Skeletal muscle satellite cell (primary cell): ENCODE results near the gene CASP7.

Experiments
- H3K27me3 ChIP-seq: 2 replicates; pipeline ENCODE4 v1.7.0; 2013; ENCODE audit warnings: low read length; ENCODE audit not compliant: control insufficient read depth, insufficient read depth
- H3K36me3 ChIP-seq: 2 replicates; pipeline ENCODE4 v1.7.0; 2013; ENCODE audit warnings: mild to moderate bottlenecking, control low read depth, low read length; ENCODE audit not compliant: insufficient read depth
- H3K4me1 ChIP-seq: 2 replicates; pipeline ENCODE4 v1.7.0; 2013; ENCODE audit warnings: low read length; ENCODE audit not compliant: control insufficient read depth, insufficient read depth
- H3K4me2 ChIP-seq: 2 replicates; pipeline ENCODE4 v1.7.0; 2013; ENCODE audit warnings: mild to moderate bottlenecking, low read length
- H3K4me3 ChIP-seq: 2 replicates; pipeline ENCODE4 v1.7.0; 2013; ENCODE audit warnings: low read length
- H3K9ac ChIP-seq: 2 replicates; pipeline ENCODE4 v1.7.0; 2013; ENCODE audit warnings: mild to moderate bottlenecking, low read depth, low read length, moderate library complexity
- H3K9me3 ChIP-seq: replicated peaks from 2 replicates; pipeline ENCODE4 v1.7.0; 2013; ENCODE audit warnings: mild to moderate bottlenecking, control low read depth, low read length

CASP7 gene

GRCh38 chr10:113716109-113716910 lies 36.6 kb downstream of the CASP7 start:
- Histone ChIP-seq H3K4me3 (no peak overlapping the region), H3K9ac (no peak overlapping the region), H3K36me3 (peaks cover 21% of the 10 kb centered on the region), H3K4me2 (no peak overlapping the region), H3K4me1 (no peaks in the 10 kb centered on the region), H3K27me3 (no peaks in the 10 kb centered on the region), H3K9me3 (no peaks in the 10 kb centered on the region)

GRCh38 chr10:113718969-113719822 lies 39.5 kb downstream of the CASP7 start:
- Histone ChIP-seq H3K4me1 (no peaks in the 10 kb centered on the region), H3K27me3 (no peaks in the 10 kb centered on the region), H3K9me3 (no peaks in the 10 kb centered on the region), H3K36me3 (peaks cover 27% of the 10 kb centered on the region), H3K9ac (no peak overlapping the region), H3K4me2 (no peak overlapping the region), H3K4me3 (no peak overlapping the region)

- Histone ChIP-seq H3K4me3 (no peak overlapping the region), H3K9me3 (no peaks in the 10 kb centered on the region), H3K36me3 (peaks cover 25% of the 10 kb centered on the region), H3K4me2 (no peak overlapping the region), H3K4me1 (no peaks in the 10 kb centered on the region), H3K9ac (no peak overlapping the region), H3K27me3 (no peaks in the 10 kb centered on the region)
Measured at GRCh38 chr10:113720386-113720785, 40.7 kb downstream of the CASP7 start.

GRCh38 chr10:113732160-113732881 lies 52.6 kb downstream of the CASP7 start:
- Histone ChIP-seq H3K4me2 (no peak overlapping the region), H3K4me1 (no peaks in the 10 kb centered on the region), H3K4me3 (no peak overlapping the region), H3K36me3 (peaks cover 28% of the 10 kb centered on the region), H3K9me3 (no peaks in the 10 kb centered on the region), H3K9ac (no peak overlapping the region), H3K27me3 (no peaks in the 10 kb centered on the region)

- Histone ChIP-seq H3K4me1 (no peaks in the 10 kb centered on the region), H3K27me3 (no peaks in the 10 kb centered on the region), H3K36me3 (peaks cover 25% of the 10 kb centered on the region), H3K4me3 (no peak overlapping the region), H3K4me2 (no peak overlapping the region), H3K9ac (no peak overlapping the region), H3K9me3 (no peaks in the 10 kb centered on the region)
Measured at GRCh38 chr10:113732966-113733365, 53.3 kb downstream of the CASP7 start.

- peaks cover 19% of the 10 kb centered on the region for H3K36me3 ChIP-seq
- H3K9ac ChIP-seq, result no peak overlapping the region
- no peaks in the 10 kb centered on the region for H3K27me3 ChIP-seq
- H3K4me3 ChIP-seq, result no peak overlapping the region
- no peaks in the 10 kb centered on the region for H3K4me1 ChIP-seq
- no peak overlapping the region for H3K4me2 ChIP-seq
- no peaks in the 10 kb centered on the region for H3K9me3 ChIP-seq
Measured at GRCh38 chr10:113733635-113734034, 53.9 kb downstream of the CASP7 start.

- Histone ChIP-seq H3K4me1 (no peaks in the 10 kb centered on the region), H3K4me2 (no peak overlapping the region), H3K9me3 (no peaks in the 10 kb centered on the region), H3K36me3 (peaks cover 4% of the 10 kb centered on the region), H3K27me3 (no peaks in the 10 kb centered on the region), H3K4me3 (no peak overlapping the region), H3K9ac (no peak overlapping the region)
Measured at GRCh38 chr10:113735913-113736312, 56.2 kb downstream of the CASP7 start.

GRCh38 chr10:113736576-113736975 lies 56.9 kb downstream of the CASP7 start:
- H3K9me3 ChIP-seq, result no peaks in the 10 kb centered on the region
- no peaks in the 10 kb centered on the region for H3K27me3 ChIP-seq
- peaks cover under 1% of the 10 kb centered on the region for H3K36me3 ChIP-seq
- no peak overlapping the region for H3K4me2 ChIP-seq
- no peak overlapping the region for H3K4me3 ChIP-seq
- no peaks in the 10 kb centered on the region for H3K4me1 ChIP-seq
- no peak overlapping the region for H3K9ac ChIP-seq

- Histone ChIP-seq H3K9ac (no peak overlapping the region), H3K27me3 (no peaks in the 10 kb centered on the region), H3K4me3 (no peak overlapping the region), H3K36me3 (no peaks in the 10 kb centered on the region), H3K4me2 (no peak overlapping the region), H3K9me3 (no peaks in the 10 kb centered on the region), H3K4me1 (no peaks in the 10 kb centered on the region)
Measured at GRCh38 chr10:113739031-113739430, 59.3 kb downstream of the CASP7 start.

- Histone ChIP-seq H3K4me3 (no peak overlapping the region), H3K27me3 (no peaks in the 10 kb centered on the region), H3K36me3 (no peaks in the 10 kb centered on the region), H3K9me3 (no peaks in the 10 kb centered on the region), H3K4me2 (no peak overlapping the region), H3K4me1 (no peaks in the 10 kb centered on the region), H3K9ac (no peak overlapping the region)
Measured at GRCh38 chr10:113739577-113739976, 59.9 kb downstream of the CASP7 start.

- Histone ChIP-seq H3K9me3 (no peaks in the 10 kb centered on the region), H3K27me3 (no peaks in the 10 kb centered on the region), H3K36me3 (no peaks in the 10 kb centered on the region), H3K4me2 (no peak overlapping the region), H3K4me3 (no peak overlapping the region), H3K4me1 (no peaks in the 10 kb centered on the region), H3K9ac (no peak overlapping the region)
Measured at GRCh38 chr10:113740850-113741249, 61.1 kb downstream of the CASP7 start.
